Stimulated activated CD4-positive, alpha-beta T cell treated with anti-CD3 and anti-CD28 coated beads, Interleukin-1b, Interleukin-23, amount 100 ng/mL, for 48 hours (primary cell): ENCODE measurements around the gene PLN.

ENCODE experiments used
- DNase-seq: peaks from one replicate; pipeline ENCODE4 v3.0.0-alpha.2; 2020

The PLN gene

DNA sequence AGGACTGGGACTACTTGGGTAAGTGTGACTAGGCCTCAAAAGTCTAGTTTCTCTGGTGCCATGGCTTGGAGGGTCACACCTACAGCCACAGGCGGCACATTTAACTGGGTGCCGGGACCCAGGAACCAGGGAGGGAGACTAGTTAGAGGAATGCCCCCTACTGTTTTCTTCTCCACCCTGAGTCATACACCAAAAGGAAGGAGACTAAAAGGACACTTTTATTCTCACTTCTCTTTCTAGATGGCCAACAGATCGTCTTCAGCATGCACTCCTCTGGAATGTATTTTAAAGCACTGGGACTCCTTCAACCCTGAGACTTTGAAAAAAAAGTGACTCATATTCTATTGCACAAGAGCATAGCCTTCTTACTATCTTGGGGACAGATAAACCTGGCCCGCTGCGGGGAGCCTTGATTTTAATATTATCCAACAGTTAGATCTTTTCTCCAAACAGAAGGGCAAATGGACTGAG lies 33.4 kb downstream of the PLN start:
- no peak for DNase-seq

- DNase-seq: no peak
These were observed 36.8 kb downstream of the PLN start for GRCh38 chr6:118584911-118585310.

GRCh38 chr6:118586746-118587485 lies 38.8 kb downstream of the PLN start:
- DNase-seq: no peak

DNA sequence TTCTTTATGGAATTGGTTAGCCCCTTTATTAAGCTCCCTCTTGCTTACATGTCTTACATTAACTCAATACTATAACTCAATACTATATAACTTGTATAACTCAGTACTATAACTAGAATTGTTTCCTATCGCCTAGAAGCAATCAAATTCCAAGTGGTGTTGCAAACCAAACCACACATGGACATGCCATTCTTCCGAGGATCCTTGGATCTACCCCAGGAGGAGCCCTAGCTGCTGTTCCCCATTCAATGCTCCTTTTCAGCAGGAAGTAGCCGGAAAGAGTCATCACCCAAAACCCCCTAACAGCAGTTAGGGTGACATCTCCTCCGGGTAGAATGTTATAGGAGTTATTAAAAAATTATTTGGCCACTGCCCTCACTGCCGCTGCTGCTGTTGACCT lies 40.5 kb downstream of the PLN start:
- DNase-seq: no peak

DNA sequence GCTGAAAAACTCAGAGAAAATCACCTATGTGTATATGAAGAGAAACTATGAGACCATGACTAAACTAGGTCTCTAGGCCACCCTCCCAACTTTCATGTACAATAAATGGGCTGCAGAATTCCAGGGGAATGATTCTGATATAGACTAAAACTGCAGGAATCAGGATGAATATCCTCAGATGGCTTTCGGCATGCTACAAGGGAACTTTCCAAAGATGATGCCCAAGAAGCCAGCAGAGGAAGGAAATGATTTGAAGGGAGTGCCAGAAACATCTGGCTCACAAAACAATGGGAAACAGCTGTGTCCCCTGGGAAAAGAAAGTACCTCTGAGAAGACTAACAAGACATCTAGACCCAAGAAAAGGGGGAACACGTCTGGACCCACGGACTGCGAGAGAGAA lies 41.1 kb downstream of the PLN start:
- no peak for DNase-seq

- DNase-seq: no peak
These were observed 41.7 kb downstream of the PLN start for GRCh38 chr6:118589649-118590365.

GRCh38 chr6:118591897-118592296 lies 43.8 kb downstream of the PLN start:
- no peak for DNase-seq

GRCh38 chr6:118594877-118595276 lies 46.8 kb downstream of the PLN start:
- no peak for DNase-seq

DNA sequence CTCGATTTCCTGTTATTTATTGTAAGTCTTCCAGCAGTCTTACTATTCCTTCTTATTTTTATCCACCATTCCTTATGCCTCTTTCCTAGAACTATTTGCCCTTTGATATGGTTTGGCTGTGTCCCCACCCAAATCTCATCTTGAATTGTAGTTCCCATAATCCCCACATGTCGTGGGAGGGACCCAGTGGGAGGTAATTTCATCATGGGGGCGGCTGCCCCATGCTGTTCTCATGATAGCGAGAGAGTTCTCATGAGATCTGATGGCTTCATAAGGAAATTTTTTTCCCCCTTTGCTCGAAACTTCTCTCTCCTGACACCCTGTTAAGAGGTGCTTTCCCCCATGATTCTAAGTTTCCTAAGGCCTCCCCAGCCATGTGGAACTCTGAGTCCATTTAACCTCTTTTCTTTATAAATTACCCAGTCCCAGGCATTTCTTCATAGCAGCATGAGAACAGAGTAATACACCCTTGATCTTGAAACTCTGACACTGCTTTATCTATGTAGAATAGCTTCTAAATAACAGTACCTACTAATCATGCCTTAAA lies 48.8 kb downstream of the PLN start:
- DNase-seq: no peak

DNA sequence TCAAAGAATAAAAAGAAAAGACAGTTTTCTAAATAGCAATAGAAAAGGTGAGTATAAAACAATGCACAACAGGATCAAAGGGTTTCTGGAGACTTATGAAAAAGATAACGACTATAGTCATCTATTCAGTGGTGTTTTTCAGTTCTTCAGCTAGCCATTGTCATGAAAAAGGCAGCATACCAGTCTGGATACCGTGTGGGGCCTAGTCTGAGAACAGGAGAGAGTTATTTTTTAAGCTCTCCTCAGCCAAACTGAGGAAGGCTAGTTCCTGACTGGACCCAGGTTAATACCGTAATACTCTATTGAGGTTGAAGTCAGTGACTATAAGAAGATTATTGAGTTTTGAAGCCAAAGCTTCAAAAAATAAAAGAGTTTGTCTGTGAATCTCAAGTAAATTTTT lies 49.5 kb downstream of the PLN start:
- no peak for DNase-seq

DNA sequence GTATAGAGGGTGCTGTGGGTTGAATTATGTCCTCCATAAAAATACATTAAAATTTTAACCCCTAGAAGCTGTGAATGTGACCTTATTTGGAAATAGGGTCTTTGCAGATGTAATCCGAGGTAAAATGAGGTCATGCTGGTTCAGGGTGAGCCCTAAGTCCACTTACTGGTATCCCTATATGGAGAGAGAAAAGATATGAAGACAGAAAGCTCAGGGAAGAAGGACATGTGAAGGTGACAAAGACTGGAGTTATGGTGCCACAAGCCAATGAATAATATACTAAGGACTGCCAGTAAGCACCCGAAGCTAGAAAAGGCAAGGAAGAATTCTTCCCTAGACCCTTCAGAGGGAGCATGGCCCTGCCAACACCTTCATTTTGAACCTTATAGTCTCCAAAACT lies 50.2 kb downstream of the PLN start:
- DNase-seq: no peak

GRCh38 chr6:118602300-118602699 lies 54.2 kb downstream of the PLN start:
- no peak for DNase-seq

DNA sequence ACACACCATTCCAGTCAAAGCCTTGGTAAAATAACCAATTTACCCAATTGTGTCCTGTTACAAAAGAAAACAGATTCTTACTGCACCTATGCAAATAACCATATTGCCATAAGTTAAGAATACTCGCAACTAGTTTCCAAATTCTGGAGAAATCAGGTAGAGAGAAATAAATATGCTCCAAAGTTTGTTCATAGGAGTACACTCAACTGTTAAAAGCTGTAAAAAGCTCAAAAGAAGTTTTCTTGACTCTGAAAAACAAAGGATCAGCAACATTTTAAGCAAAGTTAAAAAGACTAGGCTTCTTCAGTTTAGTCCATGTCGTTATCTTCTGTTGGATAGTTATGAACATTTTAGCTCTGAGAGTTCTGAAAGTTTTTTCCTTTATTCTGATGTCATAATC lies 55.3 kb downstream of the PLN start:
- DNase-seq: no peak

GRCh38 chr6:118606268-118606667 lies 58.2 kb downstream of the PLN start:
- no peak for DNase-seq

GRCh38 chr6:118606858-118607257 lies 58.8 kb downstream of the PLN start:
- no peak for DNase-seq
